Stimulated activated CD4-positive, alpha-beta T cell treated with anti-CD3 and anti-CD28 coated beads, TNF-alpha, amount 100 ng/mL, for 48 hours (primary cell): ENCODE data around the gene SEPTIN10.
"Not testable (repeated sequence)": the region's sequence is repeated elsewhere in the genome, so short reads cannot be mapped to it uniquely, and the experiment has no call there.

Experiments used
- DNase-seq, 3 donors: peaks; one replicate each; pipeline ENCODE4 v3.0.0-alpha.2; 2020; ENCODE audit warnings: low read depth in 3 of 3

Gene SEPTIN10

DNA sequence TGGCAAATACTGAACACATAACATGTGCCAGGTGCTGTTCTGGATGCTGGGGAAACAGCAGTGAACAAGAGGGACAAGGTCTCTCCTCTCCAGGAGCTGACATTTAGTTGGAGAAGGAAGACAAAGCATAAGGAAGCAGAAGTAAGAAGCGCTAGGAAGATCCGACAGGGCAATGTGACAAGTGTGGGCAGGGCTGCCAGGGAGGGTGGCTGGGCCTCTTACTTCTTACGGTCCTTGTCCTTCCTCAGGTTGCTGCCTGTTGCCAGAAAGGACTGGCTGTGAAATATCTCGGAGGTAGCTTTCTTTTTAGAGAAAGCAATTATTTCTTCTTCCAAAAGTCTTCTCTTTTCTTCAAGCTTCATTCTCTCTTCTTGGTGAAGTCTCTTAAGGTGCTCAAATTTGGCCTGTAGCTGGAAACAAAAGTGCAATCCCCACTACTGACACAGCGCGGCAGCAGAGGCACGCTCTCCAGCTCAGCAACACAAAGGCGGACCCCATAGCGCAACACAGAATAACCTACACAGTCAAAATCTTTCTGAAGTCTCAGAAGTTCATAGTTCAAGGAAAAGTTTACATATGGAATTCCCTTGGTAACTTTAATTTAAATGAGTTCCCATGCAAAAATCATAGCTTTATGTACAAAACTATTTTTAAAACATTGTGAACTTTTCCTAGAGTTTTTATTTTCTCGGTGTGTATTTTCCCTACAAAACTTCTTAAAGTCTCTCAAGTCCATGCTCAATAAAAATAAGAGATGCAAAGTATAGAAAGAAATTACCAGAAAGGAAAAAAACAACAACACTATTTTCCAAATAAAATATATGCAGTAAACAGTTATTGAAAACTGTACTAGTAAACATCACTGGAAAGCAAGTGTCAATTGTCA lies 67.7 kb downstream of the SEPTIN10 start:
- DNase-seq, result peak; percentile 20 to 29 (median 22)

DNA sequence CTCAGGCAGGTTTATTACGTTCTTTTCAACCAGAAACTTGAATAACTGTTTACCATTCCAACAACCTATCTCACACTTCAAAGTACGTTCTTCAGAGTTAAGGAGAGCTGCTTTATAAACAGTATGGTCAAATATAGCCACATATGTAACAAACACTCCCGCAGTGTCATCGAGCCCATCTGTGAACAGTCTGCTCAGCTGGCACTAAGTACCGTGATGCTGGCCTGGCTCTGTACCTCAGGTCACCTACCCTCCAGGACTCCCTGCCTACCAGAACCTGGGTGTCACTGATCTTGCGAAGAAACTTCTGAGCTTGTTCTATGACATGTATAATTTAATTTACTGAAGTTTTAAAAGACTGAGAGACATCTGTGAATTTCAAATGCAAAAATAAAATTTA lies 71.4 kb downstream of the SEPTIN10 start:
- no peak for DNase-seq

DNA sequence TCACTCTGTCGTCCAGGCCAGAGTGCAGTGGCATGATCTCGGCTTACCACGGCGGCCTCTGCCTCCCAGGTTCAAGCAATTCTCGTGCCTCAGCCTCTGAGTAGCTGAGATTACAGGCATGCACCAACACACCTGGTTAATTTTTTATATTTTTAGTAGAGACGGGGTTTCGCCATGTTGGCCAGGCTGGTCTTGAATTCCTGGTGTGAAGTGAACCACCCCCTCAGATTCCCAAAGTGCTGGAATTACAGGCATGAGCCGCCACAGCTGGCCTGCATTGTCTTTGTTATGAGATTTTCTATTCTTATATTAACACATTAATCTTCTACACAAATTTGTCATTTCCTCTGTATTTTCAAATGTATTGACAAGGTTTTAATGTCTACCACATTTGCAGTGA lies 75.2 kb downstream of the SEPTIN10 start:
- DNase-seq, result no peak

DNA sequence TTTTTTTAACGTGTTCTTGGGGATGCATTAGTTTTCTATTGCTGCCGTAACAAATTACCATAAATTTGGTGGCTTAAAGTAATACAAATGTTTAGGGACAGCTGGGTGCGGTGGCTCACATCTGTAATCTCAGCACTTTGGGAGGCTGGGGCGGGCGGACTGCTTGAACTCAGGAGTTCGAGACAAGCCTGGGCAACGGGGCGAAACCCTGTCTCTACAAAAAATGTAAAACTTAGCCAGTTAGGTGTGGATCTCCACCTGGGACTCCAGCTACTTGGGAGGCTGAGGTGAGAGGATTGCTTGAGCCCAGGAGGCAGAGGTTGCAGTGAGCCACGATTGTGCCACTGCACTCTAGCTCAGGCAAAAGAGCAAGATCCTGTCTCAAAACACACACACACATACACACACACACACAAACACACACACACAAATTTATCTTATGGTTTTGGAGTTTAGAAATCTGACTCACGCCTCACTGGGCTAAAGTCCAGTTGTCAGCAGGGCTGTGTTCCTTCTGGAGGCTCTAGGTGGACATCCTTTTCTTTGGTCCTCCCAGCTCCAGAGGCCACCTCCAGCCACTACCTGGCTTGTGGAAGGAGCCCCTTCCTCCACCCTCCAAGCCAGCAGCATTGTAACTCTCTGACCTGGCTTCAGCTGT lies 76.1 kb downstream of the SEPTIN10 start:
- no peak for DNase-seq

DNA sequence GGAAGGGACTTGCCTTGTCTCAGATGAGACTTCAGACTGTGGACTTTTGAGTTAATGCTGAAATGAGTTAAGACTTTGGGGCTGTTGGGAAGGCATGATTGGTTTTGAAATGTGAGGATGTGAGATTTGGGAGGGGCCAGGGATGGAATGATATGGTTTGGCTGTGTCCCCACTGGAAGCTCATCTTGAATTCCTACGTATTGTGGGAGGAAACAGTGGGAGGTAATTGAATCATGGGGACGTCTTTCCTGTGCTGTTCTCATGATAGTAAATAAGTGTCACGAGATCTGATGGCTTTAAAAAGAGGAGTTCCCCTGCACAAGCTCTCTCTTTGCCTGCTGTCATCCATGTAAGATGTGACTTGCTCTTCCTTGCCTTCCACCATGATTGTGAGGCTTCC lies 77.2 kb downstream of the SEPTIN10 start:
- not testable (repeated sequence) for DNase-seq

DNA sequence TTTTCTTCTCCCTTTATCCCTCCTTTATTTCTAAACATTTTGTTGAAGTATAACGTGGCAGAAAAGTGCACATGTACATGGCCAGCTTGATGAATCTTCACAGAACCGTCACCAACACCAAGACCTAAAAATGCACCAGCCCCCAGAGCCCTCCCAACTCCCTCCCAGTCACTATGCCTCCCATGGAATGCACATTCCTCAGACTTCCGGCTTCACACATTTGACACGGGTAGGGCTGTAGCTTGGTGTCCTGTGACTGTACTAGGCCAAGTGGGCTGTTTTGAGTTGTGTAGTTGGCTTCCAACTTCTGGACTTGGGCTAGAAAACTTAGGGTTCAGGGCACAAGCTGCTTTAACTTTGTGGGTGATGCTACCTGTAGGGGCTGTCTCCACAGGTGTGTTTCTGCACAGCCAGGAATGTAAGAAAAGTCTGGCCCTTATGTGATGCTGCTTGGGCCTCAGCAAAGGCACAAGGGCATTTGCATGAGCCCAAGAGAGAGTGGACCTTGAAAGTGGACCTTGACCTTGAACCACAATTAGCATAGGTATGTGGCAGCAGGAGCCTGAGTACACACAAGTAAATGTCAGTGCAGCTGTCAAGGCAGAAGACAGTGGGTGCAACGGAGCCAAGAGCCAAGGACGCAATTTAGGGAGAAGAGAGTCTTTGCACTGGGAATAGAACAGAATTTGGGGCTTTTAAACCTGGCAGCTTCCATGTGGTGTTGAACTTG lies 78.4 kb downstream of the SEPTIN10 start:
- no peak for DNase-seq

DNA sequence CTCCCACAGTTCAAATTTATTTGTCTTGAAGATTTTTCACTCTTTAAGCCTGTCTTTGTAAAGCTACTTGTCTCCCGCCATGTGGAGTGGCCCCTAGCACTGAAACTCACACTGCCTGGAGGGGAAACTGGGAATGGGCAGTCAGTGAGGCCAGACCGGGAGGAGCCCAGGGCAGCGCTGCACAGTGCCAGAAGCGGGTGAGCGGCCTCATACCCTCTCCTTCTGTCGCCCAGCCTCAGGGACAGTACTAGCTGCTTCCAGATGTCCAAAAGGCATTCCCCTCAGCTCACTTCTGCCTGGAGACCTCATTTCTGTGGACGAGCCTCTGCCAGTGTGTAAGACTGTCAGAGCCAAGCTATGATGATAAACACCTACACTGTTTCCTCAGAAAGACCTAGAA lies 79.9 kb downstream of the SEPTIN10 start:
- no peak for DNase-seq

DNA sequence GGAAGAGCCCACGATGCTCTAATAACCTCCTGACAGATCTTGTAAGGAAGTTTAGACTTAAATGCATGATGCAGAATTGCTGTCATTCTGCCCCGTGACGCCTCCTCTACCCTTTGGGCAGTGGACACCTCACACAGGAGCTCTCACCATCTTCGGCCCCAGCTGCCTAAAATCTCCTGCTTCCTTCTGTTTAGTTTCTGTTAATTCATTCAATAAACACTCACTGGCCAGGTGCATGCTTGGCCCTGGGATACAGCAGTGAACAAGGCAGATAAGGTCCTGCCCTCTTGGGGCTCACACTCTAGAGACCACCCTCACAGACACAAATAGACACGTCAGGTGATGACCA lies 81.1 kb downstream of the SEPTIN10 start:
- DNase-seq, result no peak

DNA sequence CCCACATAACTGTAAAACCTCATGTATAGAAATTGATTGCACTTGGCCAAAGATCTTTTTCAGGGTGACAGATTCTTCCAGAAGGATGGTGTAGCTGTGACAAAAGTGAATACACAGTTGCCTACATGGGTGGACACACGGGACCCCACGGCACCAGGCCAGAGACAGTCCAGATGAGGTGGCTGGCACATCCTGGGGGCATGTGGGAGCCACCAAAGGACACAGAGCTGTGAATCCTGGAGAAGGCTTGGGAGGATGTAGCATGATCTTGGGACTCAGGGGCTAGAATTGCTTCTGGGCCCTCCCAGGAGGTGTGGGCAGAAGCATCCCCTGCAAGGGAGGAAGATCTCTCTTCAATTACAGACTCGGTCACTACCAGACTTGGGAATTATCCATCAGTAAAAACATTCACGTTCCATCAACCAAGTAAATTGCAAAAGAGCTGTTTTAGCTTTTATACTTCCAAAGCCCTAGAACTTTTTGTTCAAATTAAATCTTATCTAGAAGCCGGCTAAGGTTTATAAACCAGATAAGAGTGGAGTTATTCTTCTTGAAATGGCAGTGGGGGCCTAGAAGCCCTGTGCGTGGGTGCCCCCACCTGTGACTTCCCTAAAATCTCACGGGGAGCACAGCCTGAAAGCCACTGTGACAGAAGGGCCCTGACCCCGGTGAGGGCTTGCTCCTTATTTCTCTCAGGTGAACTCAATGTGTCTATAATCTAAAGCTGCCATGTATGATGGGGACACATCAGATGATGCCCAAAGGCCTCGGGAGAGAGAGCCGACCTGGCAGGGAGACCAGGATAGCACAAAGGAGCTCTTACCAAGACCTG lies 81.7 kb downstream of the SEPTIN10 start:
- no peak for DNase-seq

DNA sequence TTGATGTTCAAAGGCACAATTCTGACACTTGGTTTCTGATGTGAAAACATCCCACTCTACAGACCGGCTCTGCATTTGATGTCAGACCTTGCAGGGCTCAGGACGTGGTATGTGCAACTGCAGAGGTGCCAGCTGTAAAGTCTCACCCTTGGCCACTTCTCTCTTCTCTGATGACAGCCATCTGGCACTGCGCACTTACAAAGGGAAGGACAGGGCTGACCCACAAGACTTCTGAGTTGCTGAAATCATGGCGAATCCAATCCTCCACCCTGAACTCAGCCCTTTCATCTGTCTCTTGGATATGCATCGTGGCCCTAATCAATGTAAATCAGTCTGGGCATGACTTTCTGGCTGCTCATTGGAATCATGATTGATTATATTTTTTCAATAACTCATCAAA lies 82.5 kb downstream of the SEPTIN10 start:
- no peak for DNase-seq

DNA sequence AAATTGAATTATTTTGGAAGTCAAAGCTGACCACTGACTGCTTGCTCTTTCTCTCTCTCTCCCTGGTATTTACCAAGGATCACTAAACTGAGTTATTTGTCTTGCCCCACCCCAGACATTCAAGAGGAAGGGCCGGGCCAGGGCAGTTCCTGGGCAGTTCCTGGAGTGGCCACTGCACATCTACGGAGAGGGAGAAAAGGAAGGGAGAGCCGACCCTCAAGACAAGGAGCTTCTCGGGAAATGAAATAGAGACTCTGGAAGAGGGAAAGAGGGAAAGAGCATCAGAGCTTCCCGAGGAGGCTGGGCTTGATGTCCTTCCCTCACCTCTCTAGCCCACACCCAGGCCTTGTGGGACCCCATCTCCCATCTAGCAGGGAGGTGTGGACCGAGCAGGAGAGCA lies 83.1 kb downstream of the SEPTIN10 start:
- DNase-seq, result no peak

DNA sequence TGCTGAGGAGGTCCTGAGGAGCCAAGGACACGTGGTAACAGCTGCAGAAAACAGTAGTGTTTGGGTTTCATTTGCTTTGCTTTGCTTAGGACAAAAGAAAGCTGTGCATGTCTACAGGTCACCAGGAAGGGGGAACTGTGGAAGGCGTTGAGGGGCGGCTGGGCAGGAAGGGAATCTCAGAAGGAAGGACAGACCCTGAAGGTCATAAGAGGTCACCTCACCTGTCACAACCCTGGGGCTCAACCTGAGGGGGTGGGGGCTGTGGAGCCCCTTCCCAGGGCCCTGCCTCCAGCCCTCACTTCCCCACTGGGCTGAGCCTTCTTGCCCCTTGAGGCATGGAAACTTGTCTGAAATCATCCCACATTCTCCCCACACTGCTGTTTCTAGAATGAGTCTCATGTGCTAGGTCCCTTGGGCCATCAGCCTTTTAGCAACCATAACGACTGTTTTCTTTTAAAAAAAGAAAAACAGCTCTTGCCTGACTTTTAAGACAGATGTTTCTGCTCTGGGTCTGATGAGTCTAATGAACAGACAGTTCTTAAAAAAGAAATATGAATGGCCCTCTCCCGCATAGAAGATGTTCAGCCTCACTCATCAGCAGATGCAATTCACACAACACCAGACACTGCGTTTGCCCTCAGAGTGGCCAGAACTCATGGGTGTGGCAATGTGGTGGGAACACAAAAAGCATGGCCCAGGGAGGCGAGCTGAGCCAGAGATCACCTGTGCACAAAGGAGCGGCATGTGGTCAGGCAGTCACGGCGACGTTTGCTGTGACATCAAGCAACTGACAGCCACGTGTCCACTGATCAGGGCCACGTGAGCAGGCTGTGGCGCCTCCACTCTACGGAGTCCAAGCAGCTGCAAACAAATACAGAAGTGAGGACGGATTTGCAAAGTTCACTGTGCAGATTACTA lies 84.0 kb downstream of the SEPTIN10 start:
- no peak for DNase-seq

DNA sequence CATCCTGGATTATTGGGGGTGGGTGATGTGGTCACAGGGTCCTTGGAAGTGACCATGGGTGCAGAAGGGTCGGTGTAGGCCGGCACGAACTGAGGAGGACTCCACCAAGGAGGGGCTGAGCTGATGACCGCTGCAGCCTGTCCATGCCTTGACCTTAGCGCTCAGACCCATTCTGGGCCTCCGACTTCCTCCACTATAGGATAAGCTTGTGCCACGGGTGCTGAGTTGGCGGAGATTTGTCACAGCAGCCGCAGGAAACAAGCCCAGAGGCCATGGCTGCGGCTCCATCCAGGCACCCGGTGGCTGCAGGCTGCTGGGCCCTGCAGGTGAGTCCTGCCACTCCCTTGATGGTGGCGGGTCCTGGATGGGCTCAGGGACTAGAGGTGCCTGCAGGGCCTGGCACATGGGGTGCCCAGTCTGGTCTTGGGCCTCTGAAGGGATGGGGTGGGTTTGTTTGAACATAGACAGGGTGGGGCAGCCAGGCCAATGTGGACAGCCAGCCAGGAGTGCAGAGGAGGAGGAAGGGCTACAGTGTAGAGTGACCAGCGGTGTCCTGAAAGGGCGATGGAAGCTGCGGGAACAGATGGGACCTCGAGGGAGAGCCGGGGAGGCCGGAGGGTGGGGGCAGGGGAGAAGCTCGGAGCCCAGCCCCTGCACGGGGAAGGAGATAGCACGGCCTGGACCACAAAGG lies 84.8 kb downstream of the SEPTIN10 start:
- no peak for DNase-seq

DNA sequence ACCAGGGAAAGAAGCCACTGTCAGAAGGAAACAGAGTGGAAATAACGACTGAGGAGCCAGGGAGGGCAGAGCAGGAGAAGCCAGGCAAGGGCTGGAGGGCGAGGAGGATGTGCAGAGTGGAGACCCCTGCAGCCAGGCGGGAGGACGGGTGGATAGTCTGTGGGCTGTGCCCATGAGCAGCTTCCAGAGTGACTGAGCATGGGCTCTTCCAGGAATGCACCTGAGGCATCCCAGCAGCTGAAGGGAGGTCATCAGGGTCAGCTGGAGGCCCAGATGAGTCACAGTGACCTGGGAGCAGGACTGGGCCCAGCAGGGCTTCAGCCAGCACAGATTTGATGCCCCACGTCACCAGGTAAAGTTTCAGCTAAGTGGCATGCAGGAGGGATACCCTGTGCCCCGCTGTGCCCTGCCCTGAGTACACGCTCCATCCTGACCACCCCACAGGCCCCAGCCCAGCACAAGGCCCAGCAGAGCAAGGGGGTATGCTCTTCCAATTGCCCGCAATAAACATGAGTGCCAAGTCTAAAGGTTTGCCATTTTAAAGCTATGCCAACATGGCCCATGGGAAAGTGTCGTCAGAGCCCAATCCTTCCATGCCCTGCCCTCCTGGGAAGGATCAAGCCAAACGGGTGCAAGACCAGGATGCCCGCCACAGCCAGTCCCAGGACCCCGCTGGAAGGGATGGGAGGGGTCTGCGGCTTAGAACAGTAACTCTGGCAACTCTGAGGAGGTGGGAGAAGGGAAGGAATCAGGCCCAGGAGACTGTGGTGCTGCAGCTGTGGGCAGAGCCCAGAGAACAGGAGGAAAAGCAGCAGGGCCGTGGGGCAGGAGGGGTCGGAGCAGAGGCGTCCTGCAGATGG lies 85.7 kb downstream of the SEPTIN10 start:
- DNase-seq, result no peak

DNA sequence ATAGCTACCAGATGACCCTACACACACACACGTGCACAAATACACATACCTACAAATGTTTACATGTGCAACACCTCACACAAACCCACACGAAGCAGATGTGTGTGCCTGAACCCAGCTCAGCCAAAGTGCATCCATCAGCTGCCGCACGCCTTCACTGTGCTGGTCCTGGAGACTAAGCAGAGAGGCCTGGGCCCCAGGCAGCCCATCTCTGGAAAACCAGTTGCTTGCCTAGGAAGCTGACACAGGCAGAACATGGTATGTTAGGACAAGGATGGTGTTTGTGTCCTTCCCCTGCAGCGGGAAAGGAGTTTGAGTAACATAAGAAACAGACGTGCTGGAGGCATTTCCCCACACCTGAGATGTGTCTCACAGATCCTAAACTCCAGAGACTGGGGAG lies 86.7 kb downstream of the SEPTIN10 start:
- no peak for DNase-seq

DNA sequence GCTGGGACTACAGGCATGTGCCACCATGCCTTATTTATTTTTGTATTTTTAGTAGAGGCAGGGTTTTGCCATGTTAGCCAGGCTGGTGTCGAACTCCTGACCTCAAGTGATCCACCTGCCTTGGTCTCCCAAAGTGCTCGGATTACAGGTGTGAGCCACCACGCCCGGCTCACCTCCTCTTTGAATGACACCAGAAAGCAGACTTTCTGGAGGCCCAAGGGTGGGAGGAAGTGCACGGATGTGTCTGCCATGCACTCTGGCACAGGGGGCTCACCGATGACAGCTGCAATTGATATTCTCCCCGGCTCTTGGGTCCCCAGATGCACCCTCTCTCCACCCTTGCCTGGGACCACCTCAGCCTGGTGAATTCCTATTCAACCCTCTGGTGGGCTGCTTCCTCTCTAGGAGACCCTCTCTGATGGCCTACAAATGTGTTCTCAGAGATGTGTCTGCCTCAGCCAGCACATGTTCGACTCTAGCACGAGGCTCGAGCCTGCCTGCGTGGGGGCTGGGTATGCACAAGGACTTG lies 87.3 kb downstream of the SEPTIN10 start:
- no peak for DNase-seq

DNA sequence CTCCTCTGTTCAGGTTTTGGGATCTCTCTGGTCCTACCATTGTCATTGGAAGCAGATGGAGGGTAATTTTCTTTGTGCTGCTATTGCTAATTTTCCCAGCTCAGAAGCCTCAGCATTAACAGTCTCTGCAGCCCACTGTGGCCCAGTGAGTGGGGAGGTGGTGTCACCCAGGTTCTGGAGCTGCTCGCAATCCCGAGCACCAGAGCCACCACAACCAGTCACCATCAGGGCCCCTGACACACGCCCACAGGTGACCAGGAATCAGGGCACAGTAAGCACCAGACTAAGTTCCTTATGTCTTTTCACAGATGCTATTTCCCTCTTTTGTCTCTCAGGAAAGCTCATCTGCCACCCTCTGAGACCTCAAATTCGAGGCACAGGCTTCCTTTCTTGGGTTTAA lies 87.9 kb downstream of the SEPTIN10 start:
- DNase-seq, result no peak

DNA sequence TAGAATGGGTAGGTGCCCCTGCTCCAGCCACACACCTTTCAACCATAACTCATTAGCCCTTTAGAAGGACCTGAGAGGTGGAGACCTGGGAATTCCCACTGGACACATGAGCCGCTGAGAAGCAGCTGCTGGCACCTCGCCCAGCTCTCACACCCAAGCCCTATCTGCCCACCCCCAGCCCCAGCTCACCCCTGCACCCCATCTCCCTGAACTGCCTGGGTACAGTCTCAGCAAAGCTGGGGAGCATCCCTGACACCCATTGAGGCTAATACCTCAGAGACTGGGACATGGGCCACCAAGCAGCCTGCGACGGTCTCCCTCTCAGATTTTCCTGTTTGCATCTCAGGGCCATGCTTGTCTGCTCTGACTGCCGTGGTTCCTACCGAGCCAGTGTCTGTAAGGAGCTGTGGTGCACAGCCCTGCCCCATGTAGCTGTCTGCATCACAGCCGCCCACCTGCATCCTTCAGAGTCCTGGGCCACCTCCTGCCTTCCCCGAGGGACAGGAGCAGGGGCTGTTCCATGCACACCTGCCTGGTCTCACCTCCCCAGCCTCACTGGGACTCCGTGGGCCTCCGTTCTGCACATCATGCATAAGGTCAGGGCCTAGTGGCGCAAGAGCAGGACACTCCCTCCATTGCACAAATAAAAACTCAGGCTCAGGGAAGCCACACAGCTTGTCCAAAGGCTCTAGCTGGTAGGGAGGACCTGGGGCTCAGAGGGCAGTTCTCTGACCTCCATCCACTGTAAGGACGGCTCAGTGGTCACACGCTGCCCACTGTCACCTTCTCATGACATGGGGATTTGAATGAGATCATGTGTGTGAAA lies 90.0 kb downstream of the SEPTIN10 start:
- no peak for DNase-seq
